GM19025 (cell line): ENCODE measurements around the gene EPB41.
"Not testable (repeated sequence)": the region's sequence is repeated elsewhere in the genome, so short reads cannot be mapped to it uniquely, and the experiment has no call there.

Source experiments
- ATAC-seq: cut with Tn5 transposase; IDR thresholded peaks from one replicate; pipeline ENCODE4 v1.9.1; 2021; ENCODE audit warnings: mild to moderate bottlenecking, low read depth, moderate library complexity; ENCODE audit not compliant: unreplicated experiment

The EPB41 gene

DNA sequence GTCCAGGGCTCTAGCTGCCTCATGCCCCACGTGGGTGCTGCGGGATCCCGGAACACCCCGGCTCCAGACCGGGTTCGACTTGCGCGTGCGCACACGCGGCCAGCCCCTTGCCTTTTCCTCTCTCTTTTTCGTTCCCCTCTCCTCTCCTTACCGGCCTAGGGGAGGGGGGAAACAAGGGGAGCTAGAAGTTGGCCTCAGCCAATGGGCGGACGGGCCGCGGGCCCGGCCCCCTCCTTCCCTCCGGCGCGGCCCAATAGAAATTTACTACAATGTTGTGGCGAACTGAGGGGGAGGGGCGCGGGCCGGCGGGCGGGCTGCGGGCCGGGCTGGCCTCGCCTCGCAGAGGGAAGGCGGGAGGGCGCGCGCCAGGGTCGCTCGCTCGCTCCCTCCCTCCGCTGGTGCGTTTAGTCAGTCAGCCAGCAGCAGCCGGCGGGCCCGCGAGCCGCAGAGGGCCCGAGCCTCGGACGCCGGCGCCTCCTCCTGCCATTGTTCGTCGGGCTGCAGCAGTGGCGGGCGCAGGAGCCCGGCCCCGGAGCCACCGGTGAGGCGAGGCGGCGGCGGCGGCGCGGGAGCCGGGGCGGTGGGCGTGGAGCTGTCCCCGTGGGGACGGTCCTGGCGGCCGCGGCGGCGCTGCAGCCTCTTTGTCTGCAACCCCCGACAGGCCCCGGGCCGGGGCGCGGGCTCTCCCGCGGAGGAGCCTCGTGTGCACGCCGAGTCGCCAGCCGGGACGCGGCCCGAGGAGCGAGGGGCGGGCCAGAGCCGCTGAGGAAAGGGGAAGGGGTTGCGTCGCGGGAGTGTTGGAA, at the start of gene EPB41:
EPB41 (plus strand) TSS at position 342 of the 803 bp plus-strand sequence. CDS start 72,869 bp downstream, outside the sequence.
- peak; percentile 85 for ATAC-seq

DNA sequence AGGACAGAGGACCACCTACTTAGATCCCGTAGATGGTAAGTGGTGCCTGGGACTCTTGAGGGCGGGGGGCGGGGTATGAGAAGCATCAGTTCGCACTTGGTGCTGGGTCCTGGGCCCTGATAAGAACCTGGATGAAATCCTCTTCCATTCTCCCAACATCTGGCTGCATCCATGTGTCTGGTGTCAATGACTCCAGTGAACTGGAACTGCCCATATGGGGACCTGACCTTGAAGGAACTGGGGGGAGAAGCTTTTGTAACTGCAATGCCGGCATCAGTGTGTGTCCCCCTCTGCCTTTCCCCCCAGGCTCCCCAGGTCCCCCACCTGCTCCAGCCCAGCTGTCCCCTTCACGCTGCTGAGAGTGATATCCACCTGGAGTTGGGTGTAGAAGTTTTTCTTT, 49.7 kb upstream of the EPB41 start:
- no peak for ATAC-seq

DNA sequence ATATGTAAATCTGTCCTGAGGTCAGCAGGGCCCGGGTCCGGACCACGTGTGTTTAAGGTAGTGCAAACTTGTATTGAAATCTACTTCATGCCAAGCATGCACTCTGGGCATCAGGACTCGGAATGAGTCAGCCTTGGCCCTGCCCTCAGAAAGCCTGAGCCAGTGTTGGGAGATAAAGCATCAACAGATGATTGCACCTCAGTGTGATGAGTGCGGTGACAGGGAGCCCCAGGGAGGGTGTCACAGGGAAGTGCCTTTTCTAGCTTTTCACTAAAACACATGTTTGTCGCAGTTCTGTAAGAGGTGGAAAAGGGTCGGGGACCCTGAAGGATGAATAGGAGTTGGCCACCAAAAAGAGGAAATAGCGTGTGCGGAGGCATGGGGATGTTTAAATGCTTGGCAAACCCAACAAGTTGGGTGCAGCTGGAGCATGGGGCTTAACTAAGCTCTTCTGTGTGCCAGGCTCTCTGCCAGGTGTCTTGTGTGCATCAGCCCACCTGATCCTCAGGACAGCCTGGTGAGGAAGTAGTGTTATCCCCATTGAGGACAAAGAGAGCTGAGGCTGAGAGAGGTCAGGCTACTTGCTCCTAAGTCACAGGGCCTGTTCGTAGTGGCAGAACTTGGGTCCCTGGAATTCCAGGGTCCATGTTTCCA, 48.2 kb upstream of the EPB41 start:
- ATAC-seq = no peak

DNA sequence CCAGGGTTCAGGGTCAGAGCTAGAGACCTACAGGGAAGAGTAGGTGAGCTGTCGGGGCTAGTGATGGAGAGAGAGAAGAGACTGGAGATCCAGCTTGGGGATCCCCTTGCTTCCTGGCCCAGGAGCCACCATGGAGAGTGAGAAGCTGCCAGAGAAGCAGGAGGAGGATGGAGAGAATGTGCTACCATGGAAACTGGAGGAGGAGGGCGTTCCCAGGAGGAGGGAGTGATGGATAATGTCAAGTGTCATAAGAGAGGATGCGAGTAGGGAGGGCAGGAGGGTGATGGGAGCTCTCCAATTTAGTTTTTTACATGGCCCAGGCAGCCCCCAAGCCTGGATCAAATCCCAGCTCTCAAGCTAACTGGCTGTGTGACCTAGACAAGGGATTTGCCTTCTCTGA, 46.5 kb upstream of the EPB41 start:
- ATAC-seq = no peak

DNA sequence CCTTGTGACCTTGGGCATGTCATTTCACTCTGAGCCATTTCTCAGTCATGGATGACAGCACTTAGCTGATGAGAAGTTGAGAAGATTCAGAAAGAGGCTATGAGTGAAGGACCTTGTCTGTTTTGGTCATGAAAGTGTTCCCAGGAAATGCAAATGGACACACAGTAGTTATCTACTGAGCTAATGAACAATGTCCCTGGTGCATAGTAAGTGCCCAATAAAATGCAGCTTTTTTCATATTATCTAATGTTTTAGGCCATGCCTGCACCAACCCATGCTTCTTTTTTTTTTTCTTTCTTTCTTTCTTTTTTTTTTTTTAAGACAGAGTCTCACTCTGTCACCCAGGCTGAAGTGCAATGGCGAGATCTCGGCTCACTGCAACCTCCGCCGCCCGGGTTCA, 44.4 kb upstream of the EPB41 start:
- no peak for ATAC-seq

DNA sequence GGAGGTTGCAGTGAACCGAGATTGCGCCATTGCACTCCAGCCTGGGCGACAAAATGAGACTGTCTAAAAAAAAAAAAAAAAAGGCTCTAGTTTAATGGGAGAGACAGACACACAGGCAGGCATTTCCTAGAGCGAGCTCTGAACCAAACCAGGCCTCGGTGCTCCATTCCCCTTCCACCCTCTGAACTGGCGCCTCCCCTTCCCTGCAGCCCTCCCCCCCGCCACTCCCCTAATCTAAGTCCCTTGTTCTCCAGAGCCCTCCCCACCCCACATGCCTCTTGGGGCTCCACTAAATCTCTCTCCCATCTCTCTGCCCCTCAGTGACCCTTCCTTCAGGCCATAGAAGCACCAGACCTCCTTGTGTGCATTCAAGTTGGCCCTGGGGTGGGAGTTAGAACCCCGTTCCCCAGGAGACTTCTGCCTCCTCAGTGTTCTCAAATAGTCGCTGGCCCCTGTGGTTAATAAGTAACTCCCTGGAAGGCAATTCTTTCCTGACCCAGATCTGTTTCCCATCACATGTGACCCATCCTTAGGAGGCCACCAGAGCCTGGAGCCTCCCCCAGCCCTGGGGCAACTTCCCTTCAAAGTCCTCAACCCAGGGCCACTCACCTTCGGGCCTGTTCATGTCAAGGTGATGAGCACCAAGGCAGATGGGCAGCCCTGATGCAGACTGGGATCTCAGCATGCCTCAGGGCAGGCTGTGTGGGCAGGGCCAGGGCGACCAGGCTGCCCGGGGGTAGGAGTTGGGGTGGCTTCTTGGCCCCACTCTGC, 42.6 kb upstream of the EPB41 start:
- ATAC-seq = no peak

DNA sequence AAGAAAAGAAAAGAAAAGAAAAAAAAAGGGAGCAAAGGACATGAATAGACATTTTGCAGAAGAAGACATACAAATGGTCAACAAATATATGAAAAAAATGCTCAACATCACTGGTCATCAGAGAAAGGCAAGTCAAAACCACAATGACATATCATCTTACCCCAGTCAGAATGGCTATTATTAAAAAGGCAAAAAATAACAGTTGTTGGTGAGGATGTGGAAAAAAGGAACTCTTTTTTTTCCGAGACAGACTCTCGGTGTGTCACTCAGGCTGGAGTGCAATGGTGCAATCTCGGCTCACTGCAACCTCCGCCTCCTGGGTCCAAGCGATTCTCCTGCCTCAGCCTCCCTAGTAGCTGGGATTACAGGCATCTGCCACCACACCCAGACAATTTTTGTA, 39.2 kb upstream of the EPB41 start:
- ATAC-seq = not testable (repeated sequence)

DNA sequence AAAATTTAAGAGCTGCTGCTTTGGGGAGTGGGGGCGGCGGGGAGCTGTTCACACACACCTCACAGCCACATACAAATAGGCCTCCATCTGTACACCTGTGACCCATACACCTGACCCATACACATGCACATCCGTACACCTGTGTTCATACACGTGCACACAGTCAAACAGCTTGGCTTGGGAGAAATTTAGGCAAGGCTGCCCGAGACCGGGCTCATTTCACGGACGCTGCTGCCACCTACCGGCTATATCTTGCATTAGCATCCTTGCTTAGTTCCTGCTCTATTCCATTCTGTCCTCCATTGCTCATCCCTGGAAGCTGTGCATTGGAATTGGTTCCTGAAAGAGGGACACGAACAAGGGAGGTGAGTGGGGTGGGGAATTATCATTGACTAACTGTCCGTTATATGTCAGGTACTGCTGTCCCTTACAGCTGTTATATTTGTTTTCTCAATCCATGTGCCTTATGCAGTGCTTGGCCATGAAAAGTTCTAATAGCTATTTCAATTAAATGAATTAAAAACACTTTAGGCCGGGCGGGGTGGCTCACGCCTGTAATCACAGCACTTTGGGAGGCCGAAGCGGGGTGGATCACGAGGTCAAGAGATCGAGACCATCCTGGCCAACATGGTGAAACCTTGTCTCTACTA, 37.1 kb upstream of the EPB41 start:
- no peak for ATAC-seq

DNA sequence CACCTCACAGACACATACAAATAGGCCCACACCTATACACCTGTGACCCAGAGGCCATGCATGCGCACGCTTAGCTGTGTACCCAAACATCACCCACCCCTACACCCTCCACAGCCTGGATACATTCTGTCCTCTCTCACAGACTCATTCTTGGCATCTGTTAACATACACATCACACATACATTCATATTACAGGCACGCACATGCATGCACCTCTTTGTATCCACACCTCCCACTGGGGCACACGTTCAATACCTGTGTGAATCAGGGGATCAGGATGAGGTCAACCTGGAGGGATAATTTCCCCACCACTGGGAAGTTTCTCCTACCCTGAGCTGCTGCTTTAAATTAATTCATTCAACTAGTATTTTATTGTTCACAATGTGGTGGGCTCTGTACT, 35.6 kb upstream of the EPB41 start:
- ATAC-seq = no peak

DNA sequence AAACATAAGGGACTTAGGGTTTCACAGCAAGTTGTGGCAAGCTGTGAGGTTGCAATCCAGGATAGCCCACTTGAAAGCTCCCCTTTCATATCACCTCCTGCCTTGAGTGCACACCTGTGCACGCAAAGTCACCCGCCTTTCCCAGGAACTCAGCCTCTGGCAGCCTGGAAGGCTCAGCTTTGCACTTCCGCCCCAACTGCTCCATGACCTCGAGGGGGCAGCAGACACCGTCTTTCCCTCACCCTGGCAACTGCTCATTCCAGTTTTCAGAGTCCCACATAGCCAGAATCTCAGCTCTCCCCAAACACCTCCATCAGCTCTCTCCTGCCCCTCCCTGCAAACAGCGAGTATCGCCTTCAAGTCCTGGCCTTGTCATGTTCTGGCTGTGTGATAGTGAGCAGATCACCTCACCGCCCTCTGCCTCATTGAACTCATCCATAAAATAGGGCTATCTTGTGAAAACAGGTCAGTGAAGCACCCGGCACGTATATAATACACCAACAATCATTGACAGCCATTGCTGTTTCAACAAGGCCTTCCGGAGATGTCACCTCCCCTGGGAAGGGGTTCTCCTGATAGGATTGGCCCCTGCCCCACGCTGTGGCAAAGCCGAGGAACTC, 32.2 kb upstream of the EPB41 start:
- no peak for ATAC-seq

DNA sequence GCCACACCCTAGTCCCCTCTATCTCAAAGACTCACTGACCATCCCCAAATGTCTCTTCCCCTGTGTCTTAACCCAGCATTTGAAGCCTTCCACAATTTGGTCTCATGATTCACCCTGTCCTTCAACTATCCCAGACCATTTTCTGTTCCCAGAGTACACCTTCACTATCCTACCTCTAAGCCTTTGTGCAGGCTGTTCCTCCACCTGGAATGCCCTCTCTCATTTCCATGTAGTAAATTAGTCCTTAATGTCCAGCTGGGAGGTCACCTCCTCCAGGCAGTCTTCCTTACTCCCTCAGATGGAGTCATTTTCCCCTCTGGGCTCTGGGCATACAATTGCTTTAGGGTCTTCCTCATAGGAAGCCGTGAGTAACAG, 31.1 kb upstream of the EPB41 start:
- ATAC-seq = no peak

DNA sequence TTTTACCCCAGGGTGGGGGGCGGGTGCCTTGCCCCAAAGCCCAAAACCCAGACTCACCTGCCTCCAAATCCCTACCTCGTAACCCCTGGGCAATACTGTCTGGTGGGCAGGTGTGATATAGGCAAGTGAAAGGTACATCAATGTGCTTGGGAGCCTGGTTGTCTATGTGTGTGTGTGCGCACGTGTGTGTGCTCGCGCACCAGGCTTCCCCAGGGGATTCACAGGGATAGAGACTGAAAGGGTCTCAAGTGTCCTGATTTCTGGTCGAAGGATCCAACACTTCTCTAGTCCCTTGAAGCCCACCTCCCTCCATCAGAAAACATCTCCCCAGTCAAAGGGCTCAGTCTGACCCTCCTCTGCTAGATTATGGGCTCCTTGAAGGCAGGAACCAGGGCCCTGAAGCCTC, 28.9 kb upstream of the EPB41 start:
- ATAC-seq = no peak

DNA sequence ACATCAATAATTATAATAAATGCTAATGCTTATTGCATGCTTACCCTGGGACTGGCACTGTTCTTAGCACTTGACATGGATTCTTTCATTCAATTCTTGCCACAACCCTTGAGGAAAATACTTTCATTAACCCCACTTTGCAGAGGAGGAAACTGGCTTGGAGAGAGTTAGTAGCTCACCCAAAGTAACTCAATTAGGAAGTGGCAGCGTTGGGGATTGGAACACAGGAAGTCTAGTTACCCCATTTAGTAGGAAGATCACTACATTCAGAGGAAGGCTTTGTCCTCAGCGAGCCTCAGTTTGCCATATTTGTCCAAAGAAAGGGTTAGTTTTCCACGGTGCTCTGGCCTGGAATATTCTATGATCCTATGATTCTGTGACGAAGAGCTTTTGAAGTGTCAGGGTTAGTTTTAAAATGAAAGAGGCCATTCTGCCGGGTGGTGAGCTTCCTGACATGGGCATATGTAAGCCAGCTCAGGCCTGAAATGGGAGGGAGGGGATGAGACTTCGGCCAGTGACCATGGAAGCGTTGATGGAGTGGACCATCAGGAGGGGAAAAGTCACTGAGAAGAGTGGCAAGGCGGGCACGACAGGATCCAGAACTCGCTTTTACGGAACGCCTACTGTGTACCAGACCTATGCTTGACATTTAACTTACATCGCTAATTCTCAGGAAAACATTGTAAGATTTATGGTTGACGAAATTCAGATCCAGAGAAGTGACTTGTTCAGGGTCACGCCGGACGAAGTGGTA, 28.2 kb upstream of the EPB41 start:
- ATAC-seq = no peak

DNA sequence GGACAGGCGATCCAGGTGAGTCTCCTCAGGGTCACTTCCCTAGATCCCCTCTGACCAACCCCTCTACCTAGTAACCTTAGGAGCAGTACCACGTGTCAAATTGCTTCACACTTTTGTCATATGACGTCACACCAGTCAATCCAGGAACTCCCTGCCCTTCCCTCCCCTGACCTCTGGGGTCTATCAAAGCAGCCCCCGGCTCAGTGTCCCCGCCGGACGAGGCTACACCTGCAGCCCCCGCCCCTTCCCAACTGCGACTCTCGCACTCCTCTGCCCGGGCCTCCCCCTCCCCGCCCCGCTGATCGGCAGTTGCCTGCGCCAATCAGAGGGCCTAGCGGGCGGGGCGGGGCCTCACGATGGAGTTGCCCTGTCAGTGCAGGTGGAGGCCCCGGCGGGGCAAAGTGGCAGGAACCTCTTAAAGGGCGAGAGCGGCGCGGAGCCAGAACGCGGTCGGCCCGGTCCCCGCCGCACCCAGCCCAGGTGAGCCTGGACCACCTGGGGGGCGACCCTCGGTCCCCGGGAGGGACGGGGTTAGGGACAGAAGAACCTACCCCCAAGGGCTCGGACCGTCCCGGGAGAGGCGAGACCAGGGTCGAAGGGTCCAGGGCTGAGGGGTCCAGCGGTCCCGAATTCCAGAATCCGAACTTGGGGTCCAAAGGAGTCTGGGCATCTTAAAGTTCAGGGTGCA, 27.5 kb upstream of the EPB41 start:
- peak; percentile 58 for ATAC-seq

DNA sequence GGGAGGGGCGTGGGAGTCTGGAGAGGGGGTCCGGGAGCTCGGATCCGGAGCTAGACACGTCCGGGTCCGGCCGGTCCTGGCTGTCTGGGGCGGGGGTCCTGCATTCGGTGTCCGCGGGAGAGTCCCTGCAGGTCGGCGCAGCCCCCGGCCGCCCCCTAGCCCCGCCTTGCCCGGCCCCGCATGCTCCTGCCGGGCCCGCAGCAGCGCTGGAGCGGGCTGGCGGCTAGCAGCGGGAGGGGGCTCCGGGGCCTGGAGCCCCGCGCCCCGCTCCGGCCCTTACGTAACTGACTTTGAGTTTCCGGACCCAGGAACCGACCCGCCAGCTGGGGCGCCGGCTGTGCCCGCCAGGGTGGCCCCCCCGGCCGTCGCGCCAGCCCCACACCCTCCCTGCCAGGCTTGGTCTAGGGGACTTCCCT, 26.9 kb upstream of the EPB41 start:
- ATAC-seq = no peak

DNA sequence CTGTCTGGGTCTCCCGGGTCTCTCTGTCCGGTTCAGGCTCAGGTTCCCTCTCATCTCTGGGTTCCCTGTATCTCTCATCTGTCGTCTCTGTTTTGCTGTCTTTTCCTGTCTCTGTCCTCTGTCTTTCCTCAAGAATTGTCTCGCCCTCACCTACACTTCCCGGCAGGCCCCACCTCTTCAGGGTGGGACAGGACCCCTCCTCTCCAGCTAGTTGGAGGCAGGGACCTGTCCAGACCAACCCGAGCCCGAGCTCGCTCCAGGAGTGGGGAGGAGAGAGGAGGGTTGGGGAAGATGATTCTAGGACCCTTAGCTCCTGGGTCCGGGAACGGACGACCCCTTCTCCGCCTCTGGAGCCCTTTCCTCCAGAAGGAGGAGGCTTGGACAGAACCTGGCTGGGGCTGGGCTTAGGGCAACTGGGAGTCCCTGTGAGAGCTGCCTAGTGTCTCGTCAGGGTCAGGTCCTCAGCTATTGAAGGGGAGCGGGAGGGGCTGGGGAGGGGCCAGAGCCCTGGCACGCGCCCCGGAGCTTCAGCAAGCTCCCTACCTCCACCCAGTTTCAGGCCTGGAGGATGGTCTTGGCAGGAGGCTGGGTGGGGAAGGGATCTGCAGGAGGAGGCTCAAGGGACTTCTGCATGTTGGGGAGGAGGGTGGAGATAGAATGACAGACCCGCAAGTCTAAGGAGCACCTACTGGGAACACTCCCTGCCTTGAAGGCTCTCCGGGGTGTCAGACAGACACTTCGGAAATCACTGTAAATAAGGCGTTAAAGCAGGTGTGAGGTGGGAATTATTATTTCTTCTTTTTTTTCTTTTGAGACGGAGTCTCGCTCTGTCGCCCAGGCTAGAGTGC, 26.3 kb upstream of the EPB41 start:
- ATAC-seq = no peak

DNA sequence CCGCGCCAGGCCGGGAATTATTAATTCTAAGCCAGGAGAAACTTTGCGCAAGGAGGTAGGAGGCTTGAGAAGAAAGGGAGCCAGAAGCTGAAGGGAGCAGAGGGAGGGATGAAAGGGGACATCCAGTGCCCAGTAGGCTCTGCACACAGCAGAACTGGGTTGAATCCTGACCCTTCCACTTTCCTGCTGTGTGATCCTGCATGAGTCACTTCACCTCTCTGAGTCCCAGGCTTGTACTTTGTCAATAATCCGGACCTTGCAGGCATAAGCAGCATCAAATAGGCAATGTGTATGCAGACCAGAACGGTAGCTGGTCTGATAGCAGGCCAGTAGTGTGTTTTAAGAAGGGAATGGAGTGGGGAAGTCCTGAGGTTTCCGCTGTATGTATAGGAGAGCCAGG, 25.5 kb upstream of the EPB41 start:
- no peak for ATAC-seq

DNA sequence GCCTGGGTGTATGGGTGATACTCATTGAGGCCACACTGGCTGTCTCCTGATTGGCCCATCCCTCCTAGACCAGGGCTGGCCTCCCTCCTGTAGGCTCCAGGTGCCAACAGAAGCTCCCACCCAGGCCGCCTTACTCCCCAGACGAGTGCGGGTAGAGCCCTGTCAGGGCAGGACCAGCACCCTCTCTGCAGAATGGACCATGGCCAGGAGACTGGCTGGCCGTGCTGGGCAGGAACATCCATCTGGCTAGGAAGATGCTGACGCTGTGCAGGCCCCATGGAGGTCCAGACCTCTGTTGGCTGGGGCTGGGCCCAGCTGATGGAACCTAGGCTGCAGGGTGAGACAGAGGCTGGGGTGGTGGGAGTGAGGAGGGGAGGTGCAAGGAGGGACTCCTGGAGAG, 25.0 kb upstream of the EPB41 start:
- ATAC-seq = no peak
